Measurements from ENCODE around the gene NFKBIE.

NFKBIE gene

DNA sequence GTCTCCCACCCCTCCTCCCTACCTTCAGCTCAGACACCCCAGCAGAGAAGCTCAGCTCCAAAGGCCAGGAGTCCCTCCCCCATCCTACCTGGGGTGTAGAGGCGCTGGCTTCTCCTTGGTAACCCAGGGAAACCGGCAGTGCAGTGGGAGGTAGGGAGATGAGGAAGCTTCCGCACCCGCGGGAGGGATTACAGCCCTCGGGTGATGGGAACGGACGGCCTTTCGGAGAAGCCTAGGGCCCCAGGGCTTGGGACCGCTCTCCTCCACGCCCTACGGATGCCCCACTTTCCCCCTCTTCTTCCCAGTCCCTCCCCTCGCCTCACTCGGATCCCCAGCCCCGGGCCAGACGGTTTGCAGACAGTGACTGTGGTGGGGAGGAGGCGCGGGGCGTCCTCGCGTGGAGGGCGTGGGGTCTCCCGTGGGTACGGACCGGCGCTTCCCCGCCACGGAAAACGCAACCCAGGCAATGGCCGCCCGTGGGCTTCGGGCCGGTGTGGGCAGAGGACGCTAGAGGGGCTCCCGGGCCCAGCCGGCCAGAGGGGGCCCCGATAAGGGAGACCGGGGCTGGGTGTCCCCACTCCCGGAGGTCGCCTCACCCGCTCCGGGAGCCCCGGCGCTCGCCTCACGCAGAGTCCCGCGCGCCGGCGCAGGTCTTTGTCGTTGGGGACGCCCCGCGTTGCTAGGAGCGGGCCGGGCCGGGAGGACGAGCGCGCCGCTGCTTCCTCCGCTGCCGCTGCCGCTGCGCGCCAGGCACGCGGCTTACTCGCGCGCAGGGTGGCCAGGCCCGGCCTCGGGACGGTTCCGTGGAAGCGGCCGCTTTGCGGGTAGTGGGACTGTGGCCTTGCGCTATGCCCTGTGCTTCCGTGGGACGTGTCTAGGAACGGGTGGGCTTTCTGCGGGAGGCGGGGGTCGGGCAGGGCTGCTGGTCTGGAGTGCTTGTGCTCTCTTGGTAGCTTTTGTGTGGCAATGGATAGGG lies 32.0 kb upstream of the NFKBIE start:
- DNase-seq (ENCODE audit: low read depth) = peak; percentile 20

- no peak for DNase-seq (ENCODE audit: low read depth)
These were observed 29.8 kb upstream of the NFKBIE start for GRCh38 chr6:44294832-44295791.

DNA sequence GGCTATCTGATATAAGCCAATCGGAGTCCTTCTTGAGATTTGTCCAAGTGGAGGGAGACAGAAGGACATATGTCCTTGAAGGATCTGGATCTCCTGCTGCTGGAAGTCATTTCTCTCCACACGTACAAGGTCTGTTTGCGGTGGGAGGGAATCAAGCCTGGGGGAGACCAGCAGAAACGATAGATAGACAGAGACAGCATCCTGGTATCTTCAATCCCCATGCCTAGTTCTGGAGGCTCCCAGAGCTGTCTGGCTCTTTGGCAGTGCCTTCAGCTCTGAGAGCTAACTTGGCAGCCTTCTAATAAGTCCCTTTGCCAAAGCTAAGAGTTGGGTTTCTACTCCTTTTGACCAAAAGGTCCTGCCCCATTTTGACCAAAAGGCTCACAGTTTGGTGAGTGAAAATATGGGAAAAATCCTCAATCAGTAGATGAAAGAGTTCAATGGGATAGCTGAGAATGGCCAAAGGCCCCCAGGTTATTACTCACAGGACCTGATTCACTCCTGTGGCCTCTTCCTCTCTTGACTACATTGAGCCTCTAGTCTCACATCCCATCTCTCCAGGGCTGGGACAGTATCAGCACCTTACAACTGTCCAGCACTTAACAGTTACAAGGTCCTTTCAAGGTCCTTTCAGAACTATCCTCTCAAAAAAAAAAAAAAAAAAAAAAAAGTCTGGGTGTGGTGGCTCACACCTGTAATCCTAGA lies 27.5 kb upstream of the NFKBIE start:
- no peak for DNase-seq (ENCODE audit: low read depth)

DNA sequence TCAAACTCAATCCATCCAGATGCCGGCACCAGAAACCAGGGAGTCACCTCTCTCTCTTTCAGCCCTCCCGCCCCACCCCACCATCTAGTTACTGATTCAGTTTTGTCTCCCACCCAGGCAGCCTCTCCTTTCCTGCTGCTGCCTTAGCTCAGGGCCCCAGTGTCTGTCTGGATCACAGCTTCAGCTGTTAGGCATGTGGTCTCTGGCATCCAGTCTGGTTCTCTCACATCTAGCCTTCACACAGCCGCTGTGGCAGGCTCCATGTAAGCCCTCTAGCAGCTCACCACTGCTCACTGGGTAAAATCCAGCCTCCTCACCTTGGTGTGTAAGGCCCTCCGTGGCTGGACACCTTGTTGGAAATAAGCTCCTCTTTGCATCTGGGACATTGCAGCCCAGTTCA lies 26.5 kb upstream of the NFKBIE start:
- DNase-seq (ENCODE audit: low read depth) = no peak

- no peak for DNase-seq (ENCODE audit: low read depth)
These were observed 24.4 kb upstream of the NFKBIE start for GRCh38 chr6:44289726-44290260.

GRCh38 chr6:44286747-44287146 lies 21.4 kb upstream of the NFKBIE start:
- no peak for DNase-seq (ENCODE audit: low read depth)

DNA sequence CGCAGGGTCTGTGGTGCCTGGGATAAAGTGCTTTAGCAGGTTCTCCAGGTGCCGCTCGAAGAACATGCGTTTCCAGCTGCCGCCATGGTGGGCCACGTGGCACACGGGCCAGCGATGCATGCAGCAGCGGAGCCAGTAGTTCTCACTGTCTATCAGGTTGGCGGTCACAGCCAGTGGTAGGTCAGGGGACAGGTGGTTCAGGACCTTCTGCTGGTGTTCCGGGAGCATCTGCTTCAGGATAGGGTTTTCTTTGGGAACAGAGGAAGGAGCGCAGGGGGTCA lies 20.9 kb upstream of the NFKBIE start:
- no peak for DNase-seq (ENCODE audit: low read depth)

DNA sequence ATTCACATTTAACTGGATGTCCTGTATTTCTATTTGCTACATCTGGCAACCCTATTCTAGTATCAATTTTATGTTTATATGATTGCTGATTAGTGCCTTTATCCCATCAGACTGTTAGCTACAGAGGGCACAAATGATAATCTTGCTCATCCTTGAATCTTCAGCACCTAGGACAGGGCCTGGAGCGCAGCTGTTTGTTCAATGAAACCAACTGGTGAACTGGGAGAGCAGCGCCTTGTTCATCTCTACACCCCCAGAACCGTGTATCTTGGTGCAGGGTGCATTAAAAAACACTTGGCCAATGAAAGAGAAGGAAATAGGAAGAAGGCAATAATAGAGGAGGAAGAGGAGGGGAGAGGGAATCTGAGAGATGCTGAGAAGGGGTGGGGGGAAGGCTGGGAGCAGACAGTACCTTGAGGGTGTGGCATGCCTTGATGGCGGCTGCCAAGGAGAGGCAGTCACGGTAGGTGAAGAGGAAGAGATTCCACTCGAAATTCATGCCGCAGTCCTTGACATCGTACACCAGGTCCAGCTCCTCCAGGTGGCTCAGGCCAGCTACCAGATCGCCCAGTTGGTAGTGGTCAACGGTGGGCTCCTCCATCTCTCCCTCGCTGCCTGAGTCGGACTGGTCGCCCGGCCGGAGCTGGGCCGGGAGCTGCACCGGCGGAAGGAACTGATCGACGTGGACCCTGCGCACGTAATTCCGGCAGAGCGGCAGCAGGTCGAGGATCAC lies 20.4 kb upstream of the NFKBIE start:
- no peak for DNase-seq (ENCODE audit: low read depth)

DNA sequence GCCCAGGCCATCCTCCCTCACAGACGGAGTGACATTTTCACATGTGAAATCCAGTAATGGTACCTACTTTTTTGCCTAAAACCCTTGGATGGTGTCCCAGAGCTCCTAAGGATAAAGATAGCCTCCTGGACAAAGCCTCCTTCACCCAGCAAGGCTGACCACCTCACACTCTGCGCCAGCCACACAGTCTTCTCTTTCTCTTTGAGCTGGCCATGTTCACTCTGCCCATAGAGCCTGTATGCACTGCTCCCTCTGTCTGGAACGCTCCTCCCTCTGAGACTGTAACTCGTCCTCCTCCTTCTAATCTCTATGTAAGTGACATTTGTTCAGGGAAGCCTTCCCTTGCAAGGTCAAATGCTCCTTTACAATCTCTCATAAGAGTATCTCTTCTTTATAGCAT lies 19.5 kb upstream of the NFKBIE start:
- DNase-seq (ENCODE audit: low read depth) = no peak

DNA sequence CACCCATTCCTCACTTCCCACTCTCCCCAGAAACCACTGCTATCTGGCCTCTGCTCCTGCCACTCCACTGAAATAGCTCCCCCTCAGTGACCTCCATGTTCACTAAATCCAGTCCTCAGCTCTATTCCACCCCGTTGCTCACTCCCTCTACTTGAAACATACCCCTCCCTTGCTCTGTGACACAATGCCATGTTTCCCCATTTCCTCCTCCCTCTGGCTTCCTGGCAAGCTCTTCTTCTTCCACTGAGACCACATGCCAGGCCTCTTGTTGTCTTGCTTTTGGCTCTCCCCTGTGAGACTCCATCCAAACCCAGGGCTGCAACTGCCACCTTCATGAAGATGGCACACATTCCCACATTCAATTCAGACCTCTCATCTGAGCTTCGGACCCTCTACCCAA lies 18.8 kb upstream of the NFKBIE start:
- no peak for DNase-seq (ENCODE audit: low read depth)

DNA sequence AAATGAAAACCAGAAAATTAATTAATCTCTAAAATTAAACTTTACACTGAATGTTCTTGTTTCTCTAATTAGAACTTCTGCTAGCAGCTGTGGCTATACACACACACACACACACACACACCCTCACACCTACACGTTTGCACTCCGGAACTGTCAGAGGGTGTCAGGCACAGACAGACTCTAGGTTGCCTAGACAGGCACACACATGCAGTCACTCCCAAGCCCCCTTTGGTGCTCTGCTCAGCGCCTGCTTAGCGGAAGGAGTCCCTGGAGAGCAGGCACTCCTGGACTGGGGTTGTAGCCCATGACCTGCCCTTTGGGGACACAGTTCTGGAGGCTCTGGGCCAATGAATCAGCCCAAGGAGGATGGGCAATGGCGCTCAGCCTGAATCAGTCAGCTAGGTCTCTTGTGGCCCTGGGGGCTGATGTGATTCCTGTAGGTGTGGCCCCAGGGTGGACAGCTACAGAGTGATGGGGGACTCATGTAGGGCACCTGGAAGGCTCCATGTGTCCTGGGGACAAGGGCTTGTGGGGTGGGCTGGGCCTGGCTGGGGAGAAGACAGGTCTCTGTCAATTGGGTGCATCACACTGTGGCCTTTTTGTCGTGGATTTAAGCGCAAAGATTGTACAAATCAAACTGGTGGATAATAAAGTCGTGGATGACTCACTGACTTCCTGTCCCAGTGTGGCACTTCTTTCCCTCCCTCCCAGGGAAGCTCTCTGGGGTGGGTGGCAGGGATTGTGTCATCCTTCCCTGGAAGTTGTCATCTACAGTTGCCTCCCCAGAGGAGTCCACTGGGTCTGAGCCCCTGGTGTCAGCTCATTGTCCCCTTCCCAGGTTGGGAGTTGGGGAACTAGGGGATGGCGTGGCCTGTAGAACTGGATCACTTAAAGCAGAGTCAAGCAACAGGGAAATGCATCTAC lies 13.7 kb upstream of the NFKBIE start:
- no peak for DNase-seq (ENCODE audit: low read depth)

DNA sequence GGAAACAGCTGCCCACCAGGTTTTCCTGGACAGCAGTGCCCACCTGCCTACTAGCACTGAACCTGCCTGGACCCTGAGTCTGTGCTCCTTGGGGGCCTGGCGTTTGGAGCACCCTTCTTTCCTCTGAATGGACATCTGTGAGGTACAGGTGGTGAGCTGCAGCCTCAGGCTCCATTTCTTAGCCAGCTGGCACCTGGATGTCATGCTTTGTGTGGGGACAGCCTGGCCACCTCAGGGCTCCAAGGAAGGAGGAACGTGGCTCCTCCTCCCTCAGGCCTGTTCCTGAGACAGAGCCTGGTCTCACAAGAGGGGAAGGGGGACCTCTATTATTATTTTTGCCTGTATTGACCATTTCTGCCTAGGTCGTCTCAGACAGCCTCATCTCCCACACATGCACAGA lies 13.0 kb upstream of the NFKBIE start:
- no peak for DNase-seq (ENCODE audit: low read depth)

GRCh38 chr6:44277763-44278162 lies 12.4 kb upstream of the NFKBIE start:
- DNase-seq (ENCODE audit: low read depth) = no peak

GRCh38 chr6:44276667-44277640 lies 11.6 kb upstream of the NFKBIE start:
- no peak for DNase-seq (ENCODE audit: low read depth)

GRCh38 chr6:44275749-44276648 lies 10.6 kb upstream of the NFKBIE start:
- DNase-seq (ENCODE audit: low read depth) = no peak

DNA sequence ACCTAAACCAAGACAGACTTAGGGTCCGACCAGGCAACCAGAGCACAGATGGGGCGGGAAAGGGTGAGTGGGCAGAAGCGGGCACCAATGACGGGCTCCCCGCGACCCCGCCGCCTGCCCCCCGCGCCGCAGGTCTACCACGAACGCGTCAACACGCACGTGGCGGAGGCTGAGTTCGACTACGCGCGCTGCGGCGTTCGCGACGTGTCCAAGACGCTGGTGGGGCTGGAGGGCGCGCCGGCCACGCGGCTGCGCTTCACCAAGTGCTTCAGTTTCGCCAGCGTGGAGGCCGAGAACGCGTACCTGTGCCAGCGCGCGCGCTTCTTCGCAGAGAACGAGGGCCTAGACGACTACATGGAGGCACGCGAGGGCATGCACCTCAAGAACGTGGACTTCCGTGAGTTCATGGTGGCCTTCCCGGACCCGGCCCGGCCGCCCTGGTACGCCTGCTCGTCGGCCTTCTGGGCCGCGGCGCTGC lies 10.0 kb upstream of the NFKBIE start:
- DNase-seq (ENCODE audit: low read depth) = no peak

DNA sequence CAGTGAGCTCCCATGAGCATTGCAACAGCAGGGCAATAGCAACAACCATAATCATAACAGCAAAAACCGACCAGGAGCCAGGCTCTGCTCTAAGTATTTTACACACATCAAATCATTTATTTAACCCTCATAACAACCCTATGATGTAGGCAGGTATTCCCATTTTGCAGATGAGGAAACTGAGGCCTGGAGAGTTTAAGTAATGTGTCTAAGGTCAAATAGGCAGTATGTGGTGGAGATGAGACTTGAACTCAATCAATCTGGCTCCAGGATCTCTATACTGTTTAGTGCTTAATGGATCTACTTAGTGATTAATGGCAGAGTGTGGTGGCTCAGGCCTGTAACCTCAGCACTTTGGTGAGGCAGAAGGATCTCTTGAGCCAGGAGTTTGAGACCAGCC lies 8.3 kb upstream of the NFKBIE start:
- DNase-seq (ENCODE audit: low read depth) = no peak

GRCh38 chr6:44272999-44273566 lies 7.7 kb upstream of the NFKBIE start:
- DNase-seq (ENCODE audit: low read depth) = no peak

Data from stimulated activated CD8-positive, alpha-beta memory T cell treated with anti-CD3 and anti-CD28 coated beads, Interleukin-7, amount 100 ng/mL, for 24 hours (primary cell).